HG02870 (cell line): ENCODE results near the gene S100A4.

Experiments used
- ATAC-seq: cut with Tn5 transposase; IDR thresholded peaks from one replicate; pipeline ENCODE4 v1.9.1; 2021; ENCODE audit warnings: mild to moderate bottlenecking, moderate library complexity; ENCODE audit not compliant: unreplicated experiment

Gene S100A4

GRCh38 chr1:153513023-153513422 is 32.6 kb downstream of the S100A4 start:
- ATAC-seq: no peak

GRCh38 chr1:153510984-153511410 is 34.6 kb downstream of the S100A4 start:
- no peak for ATAC-seq

DNA sequence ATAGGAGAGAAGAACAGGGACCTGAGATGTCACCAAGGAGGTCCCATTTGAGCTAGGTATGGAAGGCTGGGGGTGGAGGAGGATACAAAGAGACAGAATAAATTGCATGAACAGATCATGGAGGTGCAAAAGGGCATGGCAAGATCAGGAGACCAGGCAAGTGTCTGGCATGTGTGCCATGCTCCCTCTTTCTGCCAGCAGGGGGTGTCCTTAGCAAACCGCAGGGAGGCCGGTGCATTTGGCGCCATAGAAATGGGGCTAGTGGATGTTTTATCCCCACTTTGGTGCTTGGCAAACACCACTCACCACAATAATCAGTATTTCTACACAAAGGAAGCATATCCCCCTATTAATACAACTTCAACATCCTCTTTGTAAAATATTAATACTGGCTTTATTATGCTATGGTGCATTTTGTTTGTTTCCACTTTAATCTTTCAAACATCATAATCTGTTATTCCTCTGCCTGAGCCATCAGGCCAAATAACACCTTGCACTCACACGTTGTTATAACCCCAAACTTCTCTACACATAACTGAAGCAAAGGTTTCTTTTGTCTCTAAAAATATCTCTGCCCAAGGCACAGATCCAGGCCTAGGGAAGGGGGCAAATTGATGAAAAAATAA is 35.8 kb downstream of the S100A4 start:
- no peak for ATAC-seq

DNA sequence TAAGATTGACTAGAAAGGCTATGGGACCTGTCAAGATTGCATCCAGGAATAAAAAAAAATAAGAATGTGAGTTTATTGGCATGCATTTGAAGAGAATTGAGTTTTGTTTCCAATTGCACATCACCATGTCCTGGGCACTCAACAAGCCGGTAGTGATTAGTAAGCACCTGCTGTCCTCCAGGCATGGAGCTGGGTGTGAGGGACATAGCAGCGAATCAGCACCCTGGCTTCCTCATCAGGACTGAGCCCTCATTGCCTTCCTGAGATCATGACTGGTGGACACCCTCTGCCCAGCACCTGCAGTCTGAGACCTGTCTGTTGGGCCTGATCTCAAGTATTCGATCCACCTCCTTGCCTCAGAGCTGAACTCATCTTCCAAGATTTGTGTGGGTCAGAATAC is 36.6 kb downstream of the S100A4 start:
- ATAC-seq: no peak

DNA sequence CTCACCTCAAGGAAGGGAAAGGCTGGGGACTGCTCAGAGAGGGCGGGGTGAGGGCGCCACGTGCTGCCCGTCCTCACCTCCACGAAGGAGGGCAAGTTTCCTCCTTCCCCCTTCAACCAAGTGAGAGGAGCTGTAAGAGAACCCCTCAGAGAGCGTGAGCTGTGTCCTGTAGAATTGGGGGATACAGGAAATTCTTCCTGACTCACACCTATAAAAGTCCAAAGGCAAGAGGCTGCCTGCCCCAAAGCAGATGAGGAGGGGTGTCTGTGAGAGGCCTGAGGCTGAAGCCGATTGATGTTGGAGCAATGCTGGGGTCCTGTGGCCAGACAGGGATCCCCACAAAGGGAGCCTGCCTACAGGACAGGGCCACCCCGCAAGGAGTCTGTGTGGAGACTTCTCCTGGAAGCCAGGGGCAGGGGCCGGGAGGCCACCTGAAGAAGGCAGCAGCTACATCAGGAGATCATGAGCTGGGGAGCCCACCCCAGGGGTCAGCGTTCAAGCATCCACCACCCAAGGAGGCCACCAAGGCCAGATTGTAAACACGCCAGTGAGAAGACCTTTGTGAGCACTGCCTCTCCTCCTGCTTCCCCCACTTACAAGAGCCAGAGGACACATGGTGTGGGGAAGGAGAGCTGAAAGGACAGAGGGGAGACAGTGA is 37.6 kb downstream of the S100A4 start:
- no peak for ATAC-seq

- ATAC-seq: no peak
These were observed 38.7 kb downstream of the S100A4 start for GRCh38 chr1:153506831-153507413.

DNA sequence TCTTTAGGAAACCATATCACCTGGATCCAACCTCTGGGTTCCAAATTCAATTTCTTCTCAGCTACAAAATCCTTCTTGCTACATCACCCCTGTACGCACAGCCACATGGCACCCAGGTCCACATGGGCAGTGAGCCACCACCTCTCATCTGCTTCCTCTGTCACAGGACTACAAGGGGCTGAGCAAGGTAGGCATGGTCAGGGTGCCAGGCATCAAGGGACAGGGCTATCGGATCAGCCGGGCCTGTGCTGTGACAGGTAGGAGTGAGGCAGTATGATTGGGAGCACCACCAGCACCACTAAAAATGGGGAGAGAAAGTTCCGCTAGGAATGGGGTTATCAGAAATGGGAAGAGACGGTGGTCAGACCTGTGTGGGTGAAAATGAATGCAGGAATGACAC is 39.2 kb downstream of the S100A4 start:
- ATAC-seq: no peak

DNA sequence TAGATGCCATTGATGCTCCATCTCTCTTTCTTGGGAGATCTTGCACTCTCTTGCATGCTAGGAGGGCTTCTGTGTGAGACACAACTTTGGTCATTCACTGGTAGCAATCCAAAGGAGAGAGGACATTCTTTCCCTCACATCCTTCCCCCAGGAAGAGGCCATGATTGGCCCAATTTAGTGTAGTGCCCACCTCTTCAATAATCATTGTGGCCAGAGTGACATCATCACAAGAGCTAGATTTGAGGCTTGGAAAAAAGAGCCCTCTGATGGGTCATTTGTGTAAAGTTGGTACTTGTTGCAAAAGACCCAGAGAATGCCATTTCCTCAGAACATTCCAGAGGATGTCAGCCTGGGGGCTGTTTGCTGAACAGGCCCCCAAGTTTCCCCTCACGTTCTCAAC is 40.0 kb downstream of the S100A4 start:
- no peak for ATAC-seq

DNA sequence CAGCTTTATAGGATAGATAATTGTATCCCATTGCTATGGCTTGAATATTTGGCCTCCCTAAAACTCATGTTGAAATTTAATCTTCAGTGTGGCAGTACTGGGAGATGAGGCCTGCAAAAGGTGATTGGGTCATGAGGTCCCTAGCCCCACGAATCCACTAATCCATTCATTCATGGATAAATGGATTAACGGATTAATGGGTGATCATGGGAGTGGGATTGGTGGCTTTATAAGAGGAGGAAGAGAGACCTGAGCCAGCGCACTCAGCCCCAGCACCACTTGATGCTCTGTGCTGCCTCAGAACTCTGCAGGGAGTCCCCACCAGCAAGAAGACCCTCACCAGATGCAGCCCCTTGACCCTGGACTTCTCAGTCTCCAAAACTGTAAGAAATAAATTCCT is 41.8 kb downstream of the S100A4 start:
- ATAC-seq: no peak

DNA sequence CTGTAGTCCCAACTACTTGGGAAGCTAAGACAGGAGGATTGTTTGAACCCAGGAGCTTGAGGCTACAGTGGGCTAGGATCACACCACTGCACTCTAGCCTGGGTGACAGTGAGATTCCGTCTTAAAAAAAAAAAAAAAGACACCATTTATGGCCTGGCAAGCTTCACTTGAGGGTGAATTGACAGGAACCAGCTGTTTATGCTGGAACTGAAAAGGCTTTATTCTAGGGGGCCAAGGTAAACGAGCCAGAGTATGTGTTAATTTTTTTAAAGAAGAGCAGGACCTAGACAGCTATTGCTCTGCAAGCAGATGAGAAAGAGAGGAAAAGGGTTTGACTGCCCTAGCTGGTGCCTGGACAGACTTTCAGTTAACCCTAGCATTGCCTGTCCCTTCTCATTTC is 46.9 kb downstream of the S100A4 start:
- ATAC-seq: no peak

DNA sequence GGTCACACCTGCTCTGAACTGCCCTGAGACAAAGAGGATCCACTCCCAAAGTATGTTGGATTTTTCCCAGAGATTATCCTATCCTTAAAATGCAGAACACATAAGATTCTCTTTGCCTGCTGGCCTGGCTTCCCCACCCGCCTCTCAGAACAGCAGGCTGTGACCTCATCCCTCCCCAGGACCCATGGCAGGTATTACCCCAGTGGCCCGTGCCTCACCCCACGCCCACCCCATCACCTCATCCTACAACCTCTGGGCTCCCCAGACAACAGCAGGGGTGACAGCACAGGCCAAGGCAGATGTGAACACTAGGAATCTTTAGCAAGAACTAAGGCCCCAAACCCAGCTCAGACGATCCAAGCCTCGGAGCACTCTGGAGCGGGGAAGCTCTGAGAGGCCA is 50.1 kb downstream of the S100A4 start:
- ATAC-seq: no peak

GRCh38 chr1:153494976-153495535 is 50.5 kb downstream of the S100A4 start:
- no peak for ATAC-seq
